ENCODE data around the gene DMRTA2. TPM values are rescaled to one million over a fixed set of nuclear protein-coding genes. Genes with fewer than 3 reads are reported as not detected.
A peak's percentile ranks its signal among the peaks of the same experiment; 100 is the strongest.

DMRTA2 gene
- total RNA-seq, 2 donors from 2014 or later, result 1.2 to 2.4 TPM

DNA sequence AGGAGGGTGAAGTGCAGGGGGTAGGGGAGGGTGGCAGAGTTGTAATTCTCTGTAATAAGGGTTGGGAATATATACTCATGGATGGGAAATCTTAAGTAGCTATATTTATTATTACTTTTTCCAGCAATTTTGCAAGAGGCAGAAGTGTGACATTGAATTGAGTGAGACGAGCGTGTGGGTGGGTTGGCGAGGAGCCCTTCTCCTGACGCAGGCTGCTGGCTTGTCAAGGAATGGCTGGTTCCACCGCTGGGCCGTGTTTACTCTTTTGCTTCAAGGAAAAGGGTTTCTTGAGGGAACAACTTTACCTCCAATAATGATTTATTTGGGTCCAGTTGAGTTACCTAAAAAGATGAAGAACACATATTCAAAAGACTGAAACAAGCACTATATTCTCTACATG lies 17.9 kb upstream of the DMRTA2 start:
- Histone ChIP-seq H3K27ac (ENCODE audit: low read depth, low read length) (no peak overlapping the region), H3K36me3 (ENCODE audit: control insufficient read depth, insufficient read depth, low read length) (peaks cover 26% of the 10 kb centered on the region), H3K9me3 (ENCODE audit: control insufficient read depth, low read length) (no peaks in the 10 kb centered on the region), H3K27me3 (ENCODE audit: control insufficient read depth, insufficient read depth, low read length, poor library complexity, severe bottlenecking) (no peaks in the 10 kb centered on the region), H3K4me3 (ENCODE audit: low read length) (no peak overlapping the region), H3K9ac (ENCODE audit: extremely low read depth, low read length, poor library complexity, severe bottlenecking) (no peak overlapping the region), H3K4me1 (ENCODE audit: control insufficient read depth, insufficient read depth, low read length) (peaks cover 7% of the 10 kb centered on the region)
- 93 to 97% methylated on average over 6 of the region's 6 CpGs for WGBS, 2 experiments (ENCODE audit: insufficient coverage in 1 of 2, insufficient read length in 1 of 2)
- TF ChIP-seq, protein P1, sequence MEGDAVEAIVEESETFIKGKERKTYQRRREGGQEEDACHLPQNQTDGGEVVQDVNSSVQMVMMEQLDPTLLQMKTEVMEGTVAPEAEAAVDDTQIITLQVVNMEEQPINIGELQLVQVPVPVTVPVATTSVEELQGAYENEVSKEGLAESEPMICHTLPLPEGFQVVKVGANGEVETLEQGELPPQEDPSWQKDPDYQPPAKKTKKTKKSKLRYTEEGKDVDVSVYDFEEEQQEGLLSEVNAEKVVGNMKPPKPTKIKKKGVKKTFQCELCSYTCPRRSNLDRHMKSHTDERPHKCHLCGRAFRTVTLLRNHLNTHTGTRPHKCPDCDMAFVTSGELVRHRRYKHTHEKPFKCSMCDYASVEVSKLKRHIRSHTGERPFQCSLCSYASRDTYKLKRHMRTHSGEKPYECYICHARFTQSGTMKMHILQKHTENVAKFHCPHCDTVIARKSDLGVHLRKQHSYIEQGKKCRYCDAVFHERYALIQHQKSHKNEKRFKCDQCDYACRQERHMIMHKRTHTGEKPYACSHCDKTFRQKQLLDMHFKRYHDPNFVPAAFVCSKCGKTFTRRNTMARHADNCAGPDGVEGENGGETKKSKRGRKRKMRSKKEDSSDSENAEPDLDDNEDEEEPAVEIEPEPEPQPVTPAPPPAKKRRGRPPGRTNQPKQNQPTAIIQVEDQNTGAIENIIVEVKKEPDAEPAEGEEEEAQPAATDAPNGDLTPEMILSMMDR (conservative IDR thresholded peaks at IDR 0.05), result no peak
- no peaks in the 10 kb centered on the region for H3K27me3 Mint-ChIP-seq (ENCODE audit: insufficient read depth)
- no peak for DNase-seq
- no peak overlapping the region for H3K4me3 Mint-ChIP-seq
- H3K4me1 Mint-ChIP-seq, result peaks cover 13% of the 10 kb centered on the region
- no peaks in the 10 kb centered on the region for H3K9me3 Mint-ChIP-seq
- no peak overlapping the region for H3K27ac Mint-ChIP-seq
- H3K36me3 Mint-ChIP-seq (ENCODE audit: low read depth), result peaks cover 13% of the 10 kb centered on the region

DNA sequence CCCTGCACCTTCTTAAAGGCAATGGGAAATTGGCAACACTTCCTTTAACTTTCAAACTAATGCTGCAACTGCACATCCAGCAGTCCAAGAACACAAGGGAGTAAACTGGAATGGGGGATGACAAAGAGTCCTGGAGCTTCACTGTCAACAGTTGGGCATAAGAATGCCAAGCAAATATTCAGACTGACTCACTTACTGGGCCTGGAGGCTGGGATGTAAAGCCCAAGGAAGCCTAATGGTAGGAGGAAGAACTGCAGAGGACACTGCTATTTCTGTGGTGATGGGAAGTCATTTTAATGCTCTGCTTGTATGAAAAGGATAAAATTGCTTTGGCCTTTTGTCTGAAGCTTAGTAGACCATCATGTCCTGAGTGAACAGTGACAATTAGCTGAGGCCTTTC lies 15.7 kb upstream of the DMRTA2 start:
- Histone ChIP-seq H3K9me3 (ENCODE audit: control insufficient read depth, low read length) (no peaks in the 10 kb centered on the region), H3K9ac (ENCODE audit: extremely low read depth, low read length, poor library complexity, severe bottlenecking) (no peak overlapping the region), H3K36me3 (ENCODE audit: control insufficient read depth, insufficient read depth, low read length) (peaks cover 26% of the 10 kb centered on the region), H3K27ac (ENCODE audit: low read depth, low read length) (no peak overlapping the region), H3K4me1 (ENCODE audit: control insufficient read depth, insufficient read depth, low read length) (peaks cover 7% of the 10 kb centered on the region), H3K4me3 (ENCODE audit: low read length) (no peak overlapping the region), H3K27me3 (ENCODE audit: control insufficient read depth, insufficient read depth, low read length, poor library complexity, severe bottlenecking) (peaks cover 10% of the 10 kb centered on the region)
- DNase-seq, result no peak
- peaks cover 15% of the 10 kb centered on the region for H3K27me3 Mint-ChIP-seq (ENCODE audit: insufficient read depth)
- H3K4me1 Mint-ChIP-seq, result peaks cover 13% of the 10 kb centered on the region
- H3K36me3 Mint-ChIP-seq (ENCODE audit: low read depth), result peaks cover 16% of the 10 kb centered on the region
- TF ChIP-seq, protein P1 (conservative IDR thresholded peaks at IDR 0.05), result peak; percentile 52
- H3K9me3 Mint-ChIP-seq, result no peaks in the 10 kb centered on the region
- no peak overlapping the region for H3K27ac Mint-ChIP-seq
- H3K4me3 Mint-ChIP-seq, result no peak overlapping the region

- H3K9me3 ChIP-seq (ENCODE audit: control insufficient read depth, low read length), result no peaks in the 10 kb centered on the region
- peaks cover 16% of the 10 kb centered on the region for H3K36me3 Mint-ChIP-seq (ENCODE audit: low read depth)
- H3K27ac ChIP-seq (ENCODE audit: low read depth, low read length), result no peak overlapping the region
- peaks cover 26% of the 10 kb centered on the region for H3K36me3 ChIP-seq (ENCODE audit: control insufficient read depth, insufficient read depth, low read length)
- no peak for DNase-seq
- 89 to 90% methylated on average over 6 of the region's 6 CpGs for WGBS, 2 experiments (ENCODE audit: insufficient coverage in 1 of 2, insufficient read length in 1 of 2)
- no peak overlapping the region for H3K27ac Mint-ChIP-seq
- no peaks in the 10 kb centered on the region for H3K4me1 Mint-ChIP-seq
- H3K9me3 Mint-ChIP-seq, result no peaks in the 10 kb centered on the region
- no peak overlapping the region for H3K4me3 Mint-ChIP-seq
- TF ChIP-seq, protein P1 (conservative IDR thresholded peaks at IDR 0.05), result no peak
- no peak overlapping the region for H3K9ac ChIP-seq (ENCODE audit: extremely low read depth, low read length, poor library complexity, severe bottlenecking)
- peaks cover 40% of the 10 kb centered on the region for H3K27me3 Mint-ChIP-seq (ENCODE audit: insufficient read depth)
- peaks cover 34% of the 10 kb centered on the region for H3K27me3 ChIP-seq (ENCODE audit: control insufficient read depth, insufficient read depth, low read length, poor library complexity, severe bottlenecking)
- H3K4me1 ChIP-seq (ENCODE audit: control insufficient read depth, insufficient read depth, low read length), result no peaks in the 10 kb centered on the region
- H3K4me3 ChIP-seq (ENCODE audit: low read length), result no peak overlapping the region
These were observed 13.2 kb upstream of the DMRTA2 start for GRCh38 chr1:50436489-50436888.

Measured in endodermal cell (in vitro differentiated cells).